ENCODE results near the gene PM20D1. TPM values are rescaled to one million over a fixed set of nuclear protein-coding genes. Genes with fewer than 3 reads are reported as not detected.

PM20D1 gene
- polyA plus RNA-seq, 3 donors, result not detected

DNA sequence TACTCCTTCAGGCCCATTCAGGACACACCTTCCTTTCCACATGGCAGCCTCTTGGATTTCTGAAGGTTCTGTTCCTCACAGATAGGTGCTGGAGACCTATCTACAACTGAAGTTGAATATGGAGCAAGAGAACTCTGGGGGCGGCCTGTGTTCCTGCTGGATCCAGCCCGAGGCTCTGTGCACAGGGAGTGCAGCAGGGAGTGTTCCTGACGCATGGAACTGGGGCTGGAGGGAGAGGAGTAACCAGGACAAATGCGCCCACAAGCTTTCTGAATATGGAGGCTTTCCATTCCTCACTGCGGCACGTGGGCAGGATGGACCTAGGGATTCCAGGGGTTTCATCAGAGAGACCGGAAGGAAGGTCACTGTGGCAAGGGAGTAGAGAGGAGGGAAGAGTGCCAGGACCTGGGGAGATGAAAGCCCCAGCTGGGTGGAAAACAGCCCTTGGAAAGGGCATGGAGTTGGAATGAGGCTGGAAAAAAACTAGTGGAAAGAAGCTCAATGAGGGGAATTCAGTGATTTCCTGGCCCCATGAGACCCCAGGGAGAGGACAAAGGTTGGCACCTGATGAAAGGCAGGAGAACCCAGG is 12.5 kb downstream of the PM20D1 start:
- Histone ChIP-seq H3K79me2 (ENCODE audit: insufficient read depth, low read length) (no peaks in the 10 kb centered on the region), H3K9ac (ENCODE audit: insufficient read depth, low read length, poor library complexity, severe bottlenecking) (no peak overlapping the region), H3K4me2 (replicated peaks; ENCODE audit: extremely low read depth, low read length, poor library complexity, severe bottlenecking) (no peak overlapping the region), H3K36me3 (replicated peaks in 1 of 2; ENCODE audit: control insufficient read depth in 1 of 2, insufficient read depth in 2 of 2, low read length in 2 of 2) (no peaks in the 10 kb centered on the region), H3K27ac (ENCODE audit: low read depth in 1 of 2, low read length in 2 of 2) (no peak overlapping the region), H3K4me1 (ENCODE audit: control insufficient read depth in 1 of 2, insufficient read depth in 2 of 2, low read length in 2 of 2) (peaks cover 7 to 10% of the 10 kb centered on the region in 2 donors), H2AFZ (ENCODE audit: insufficient read depth, low read depth, low read length, poor library complexity, severe bottlenecking) (no peak overlapping the region), H4K20me1 (ENCODE audit: insufficient read depth, low read length) (no peaks in the 10 kb centered on the region), H3K4me3 (replicated peaks in 1 of 3; ENCODE audit: low read depth in 2 of 3, low read length in 3 of 3) (no peak overlapping the region), H3K9me3 (replicated peaks in 1 of 2; ENCODE audit: control insufficient read depth in 1 of 2, insufficient read depth in 1 of 2, low read length in 2 of 2) (no peaks in the 10 kb centered on the region), H3K27me3 (ENCODE audit: control insufficient read depth in 2 of 2, insufficient read depth in 2 of 2, low read length in 2 of 2) (no peaks in the 10 kb centered on the region)
- no peaks in the 10 kb centered on the region for H3K9me3 Mint-ChIP-seq
- TF ChIP-seq, protein P1, sequence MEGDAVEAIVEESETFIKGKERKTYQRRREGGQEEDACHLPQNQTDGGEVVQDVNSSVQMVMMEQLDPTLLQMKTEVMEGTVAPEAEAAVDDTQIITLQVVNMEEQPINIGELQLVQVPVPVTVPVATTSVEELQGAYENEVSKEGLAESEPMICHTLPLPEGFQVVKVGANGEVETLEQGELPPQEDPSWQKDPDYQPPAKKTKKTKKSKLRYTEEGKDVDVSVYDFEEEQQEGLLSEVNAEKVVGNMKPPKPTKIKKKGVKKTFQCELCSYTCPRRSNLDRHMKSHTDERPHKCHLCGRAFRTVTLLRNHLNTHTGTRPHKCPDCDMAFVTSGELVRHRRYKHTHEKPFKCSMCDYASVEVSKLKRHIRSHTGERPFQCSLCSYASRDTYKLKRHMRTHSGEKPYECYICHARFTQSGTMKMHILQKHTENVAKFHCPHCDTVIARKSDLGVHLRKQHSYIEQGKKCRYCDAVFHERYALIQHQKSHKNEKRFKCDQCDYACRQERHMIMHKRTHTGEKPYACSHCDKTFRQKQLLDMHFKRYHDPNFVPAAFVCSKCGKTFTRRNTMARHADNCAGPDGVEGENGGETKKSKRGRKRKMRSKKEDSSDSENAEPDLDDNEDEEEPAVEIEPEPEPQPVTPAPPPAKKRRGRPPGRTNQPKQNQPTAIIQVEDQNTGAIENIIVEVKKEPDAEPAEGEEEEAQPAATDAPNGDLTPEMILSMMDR (IDR thresholded peaks at IDR 0.05), result no peak
- 94% methylated on average over 7 of the region's 7 CpGs for WGBS (ENCODE audit: insufficient coverage)
- H3K27ac Mint-ChIP-seq, result no peak overlapping the region
- H3K4me1 Mint-ChIP-seq, result peaks cover 14% of the 10 kb centered on the region
- DNase-seq, result no peak
- no peak overlapping the region for H3K4me3 Mint-ChIP-seq
- intact Hi-C loops (cut with micrococcal nuclease), result no loop called here
- peaks cover 0 to 1% of the 10 kb centered on the region in 2 donors for H3K36me3 Mint-ChIP-seq
- peaks cover 3 to 5% (median 4%) of the 10 kb centered on the region in 3 donors for H3K27me3 Mint-ChIP-seq (ENCODE audit: low read depth in 3 of 3)

DNA sequence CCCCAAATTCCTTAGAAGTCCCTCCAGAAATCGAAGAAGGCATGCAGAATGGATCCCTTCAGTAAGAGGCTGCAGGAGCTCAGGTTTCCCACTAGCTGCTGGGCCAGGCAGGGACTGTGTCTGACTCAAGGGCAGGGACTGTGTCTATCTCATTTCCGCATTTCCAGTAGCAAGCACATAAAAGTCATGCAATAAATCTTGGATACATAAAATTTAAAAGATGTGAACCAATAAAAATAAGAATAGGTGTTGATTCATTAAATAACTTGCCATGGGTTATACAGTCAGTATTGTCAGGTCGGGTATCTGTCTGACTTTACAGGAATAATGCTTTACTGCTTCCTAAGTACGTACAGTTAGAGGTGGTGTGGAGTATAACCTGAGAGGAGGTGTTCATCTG is 15.2 kb downstream of the PM20D1 start:
- Histone ChIP-seq H3K4me2 (replicated peaks; ENCODE audit: extremely low read depth, low read length, poor library complexity, severe bottlenecking) (no peak overlapping the region), H2AFZ (ENCODE audit: insufficient read depth, low read depth, low read length, poor library complexity, severe bottlenecking) (no peak overlapping the region), H3K4me1 (ENCODE audit: control insufficient read depth in 1 of 2, insufficient read depth in 2 of 2, low read length in 2 of 2) (peaks cover 22 to 27% of the 10 kb centered on the region in 2 donors), H4K20me1 (ENCODE audit: insufficient read depth, low read length) (no peaks in the 10 kb centered on the region), H3K27me3 (ENCODE audit: control insufficient read depth in 2 of 2, insufficient read depth in 2 of 2, low read length in 2 of 2) (no peaks in the 10 kb centered on the region), H3K27ac (ENCODE audit: low read depth in 1 of 2, low read length in 2 of 2) (no peak overlapping the region), H3K9me3 (replicated peaks in 1 of 2; ENCODE audit: control insufficient read depth in 1 of 2, insufficient read depth in 1 of 2, low read length in 2 of 2) (no peaks in the 10 kb centered on the region), H3K4me3 (replicated peaks in 1 of 3; ENCODE audit: low read depth in 2 of 3, low read length in 3 of 3) (no peak overlapping the region), H3K36me3 (replicated peaks in 1 of 2; ENCODE audit: control insufficient read depth in 1 of 2, insufficient read depth in 2 of 2, low read length in 2 of 2) (no peaks in the 10 kb centered on the region), H3K79me2 (ENCODE audit: insufficient read depth, low read length) (no peaks in the 10 kb centered on the region), H3K9ac (ENCODE audit: insufficient read depth, low read length, poor library complexity, severe bottlenecking) (no peak overlapping the region)
- Mint-ChIP-seq H3K4me3 (no peak overlapping the region), H3K27ac (no peak overlapping the region), H3K9me3 (no peaks in the 10 kb centered on the region), H3K36me3 (peaks cover 0 to 1% of the 10 kb centered on the region in 2 donors), H3K27me3 (ENCODE audit: low read depth in 3 of 3) (peaks cover 4 to 5% (median 4%) of the 10 kb centered on the region in 3 donors), H3K4me1 (peaks cover 30% of the 10 kb centered on the region)
- TF ChIP-seq, protein P1 (IDR thresholded peaks at IDR 0.05), result no peak
- DNase-seq, result no peak
- intact Hi-C loops (cut with micrococcal nuclease), result no loop called here
- 93% methylated on average over 2 of the region's 4 CpGs for WGBS (ENCODE audit: insufficient coverage)

Measured in CD14-positive monocyte (primary cell).